Vagina (tissue), 2 donors: ENCODE results near the gene LMNA. TPM values are rescaled to one million over a fixed set of nuclear protein-coding genes. Genes with fewer than 3 reads are reported as not detected.

Experiments used
- DNase-seq, 2 donors: peaks; one replicate each; pipeline ENCODE4 v3.0.0-alpha.2; 2017; ENCODE audit errors: extremely low spot score in 2 of 2
- H3K27ac ChIP-seq: fragments of 200-600 bp; sonication (generic); one replicate; pipeline ENCODE4 v1.5.1; 2019
- H3K27me3 ChIP-seq: fragments of 200-600 bp; sonication (generic); one replicate; pipeline ENCODE4 v1.5.1; 2019
- H3K36me3 ChIP-seq, 2 donors: fragments of 200-600 bp; sonication (generic); one replicate each; pipeline ENCODE4 v1.5.1; 2017 to 2019
- H3K4me1 ChIP-seq: fragments of 200-600 bp; sonication (generic); one replicate; pipeline ENCODE4 v1.5.1; 2019
- H3K4me3 ChIP-seq, 2 donors: fragments of 200-600 bp; sonication (generic); 1 replicate in 1 of 2; 2 replicates in 1 of 2; pipeline ENCODE4 v1.5.1; 2016 to 2019
- H3K9me3 ChIP-seq: fragments of 200-600 bp; sonication (generic); one replicate; pipeline ENCODE4 v1.5.1; 2019
- CTCF ChIP-seq, 3 experiments: fragments of 450-650 bp in 2 of 3; fragments of 200-600 bp in 1 of 3; sonication (generic) in 1 of 3; IDR thresholded peaks; one replicate each; pipeline ENCODE4 v1.5.1; 2017 to 2019; ENCODE audit warnings: antibody characterized with exemption in 3 of 3, mild to moderate bottlenecking in 2 of 3, moderate library complexity in 2 of 3
- POLR2A ChIP-seq, 2 donors: fragments of 450-650 bp; IDR thresholded peaks; one replicate each; pipeline ENCODE4 v1.6.1; 2017; ENCODE audit warnings: antibody characterized with exemption in 2 of 2, mild to moderate bottlenecking in 2 of 2, moderate library complexity in 2 of 2
- POLR2AphosphoS5 ChIP-seq, 2 donors: sonication (generic); formaldehyde crosslinking; IDR thresholded peaks; one replicate each; pipeline ENCODE4 v1.9.0; 2017; ENCODE audit warnings: antibody characterized with exemption in 2 of 2, mild to moderate bottlenecking in 2 of 2, low read depth in 1 of 2; ENCODE audit not compliant: insufficient read depth in 1 of 2
- intact Hi-C: fragments of 100-400 bp; cut with DNase I; formaldehyde crosslinking; loops from one replicate; pipeline ENCODE4 v1.15.1; 2023
- total RNA-seq: library from RNA; depleted of rRNA; stranded (reverse); fragments of >200 nt; gene quantifications from one replicate; pipeline ENCODE4 v1.2.3, GENCODE V29; 2016

The LMNA gene
- total RNA-seq, 1 donor from 2014 or later: 436 TPM

GRCh38 chr1:156077430-156077760 lies 37.1 kb upstream of the LMNA start:
- TF ChIP-seq CTCF (IDR thresholded peaks at IDR 0.05): no peak
- no peaks in the 10 kb centered on the region for H3K27me3 ChIP-seq
- DNase-seq: no peak
- H3K9me3 ChIP-seq: no peaks in the 10 kb centered on the region
- H3K36me3 ChIP-seq: no peaks in the 10 kb centered on the region
- H3K4me1 ChIP-seq: peaks cover 31% of the 10 kb centered on the region
- H3K4me3 ChIP-seq: peak overlapping the region; percentile 53 to 77
- intact Hi-C loops: no loop called here
- H3K27ac ChIP-seq: peak overlapping the region; percentile 34

GRCh38 chr1:156078728-156079127 lies 35.8 kb upstream of the LMNA start:
- H3K9me3 ChIP-seq: no peaks in the 10 kb centered on the region
- H3K4me1 ChIP-seq: peaks cover 39% of the 10 kb centered on the region
- DNase-seq: no peak
- no peak overlapping the region for H3K4me3 ChIP-seq
- H3K36me3 ChIP-seq: no peaks in the 10 kb centered on the region
- H3K27me3 ChIP-seq: no peaks in the 10 kb centered on the region
- no peak for TF ChIP-seq POLR2A (IDR thresholded peaks at IDR 0.05)
- no peak for TF ChIP-seq POLR2AphosphoS5 (IDR thresholded peaks at IDR 0.05; ENCODE audit: insufficient read depth in 1 of 2, low read depth in 1 of 2)
- TF ChIP-seq CTCF (IDR thresholded peaks at IDR 0.05): no peak
- H3K27ac ChIP-seq: no peak overlapping the region
- intact Hi-C loops: no loop called here

GRCh38 chr1:156079762-156080161 lies 34.7 kb upstream of the LMNA start:
- intact Hi-C loops: no loop called here
- Histone ChIP-seq H3K4me1 (peaks cover 40% of the 10 kb centered on the region), H3K27me3 (no peaks in the 10 kb centered on the region), H3K27ac (no peak overlapping the region), H3K36me3 (no peaks in the 10 kb centered on the region), H3K9me3 (no peaks in the 10 kb centered on the region), H3K4me3 (no peak overlapping the region)
- DNase-seq: no peak
- TF ChIP-seq CTCF (IDR thresholded peaks at IDR 0.05): no peak
- TF ChIP-seq POLR2AphosphoS5 (IDR thresholded peaks at IDR 0.05; ENCODE audit: insufficient read depth in 1 of 2, low read depth in 1 of 2): no peak
- no peak for TF ChIP-seq POLR2A (IDR thresholded peaks at IDR 0.05)

- no peak for DNase-seq
- intact Hi-C loops: no loop called here
- H3K4me3 ChIP-seq: no peak overlapping the region
- H3K27ac ChIP-seq: no peak overlapping the region
- H3K36me3 ChIP-seq: no peaks in the 10 kb centered on the region
- no peaks in the 10 kb centered on the region for H3K9me3 ChIP-seq
- no peaks in the 10 kb centered on the region for H3K27me3 ChIP-seq
- TF ChIP-seq CTCF (IDR thresholded peaks at IDR 0.05) (no peak), POLR2A (IDR thresholded peaks at IDR 0.05) (no peak), POLR2AphosphoS5 (IDR thresholded peaks at IDR 0.05; ENCODE audit: insufficient read depth in 1 of 2, low read depth in 1 of 2) (no peak)
- H3K4me1 ChIP-seq: peaks cover 39% of the 10 kb centered on the region
These were observed 34.2 kb upstream of the LMNA start for GRCh38 chr1:156080241-156080862.

GRCh38 chr1:156080863-156081179 lies 33.7 kb upstream of the LMNA start:
- H3K27ac ChIP-seq: peak overlapping the region; percentile 27
- H3K4me1 ChIP-seq: peaks cover 35% of the 10 kb centered on the region
- intact Hi-C loops: no loop called here
- no peak for DNase-seq
- H3K27me3 ChIP-seq: no peaks in the 10 kb centered on the region
- H3K36me3 ChIP-seq: no peaks in the 10 kb centered on the region
- H3K4me3 ChIP-seq: peak overlapping the region; percentile 55 to 86
- no peaks in the 10 kb centered on the region for H3K9me3 ChIP-seq
- TF ChIP-seq POLR2AphosphoS5 (IDR thresholded peaks at IDR 0.05; ENCODE audit: insufficient read depth in 1 of 2, low read depth in 1 of 2): no peak
- no peak for TF ChIP-seq CTCF (IDR thresholded peaks at IDR 0.05)
- no peak for TF ChIP-seq POLR2A (IDR thresholded peaks at IDR 0.05)
